ENCODE measurements around the gene FOXF1. TPM values are rescaled to one million over a fixed set of nuclear protein-coding genes. Genes with fewer than 3 reads are reported as not detected.
A peak's percentile ranks its signal among the peaks of the same experiment; 100 is the strongest.

The FOXF1 gene
- total RNA-seq, 2 experiments from 2014 or later: not detected

- no peak overlapping the region for H3K27ac Mint-ChIP-seq
- no peaks in the 10 kb centered on the region for H3K4me1 Mint-ChIP-seq
- H3K27me3 Mint-ChIP-seq: no peaks in the 10 kb centered on the region
- ChIA-PET POLR2A (no interaction called here), CTCF (interaction anchor here (1.0 kb wide), 1 partner anchor 9 kb away, joined by 3 read pairs; no protein-coding TSS in a partner anchor)
- no peaks in the 10 kb centered on the region for H3K9me3 Mint-ChIP-seq
- no peak for DNase-seq
- no peak overlapping the region for H3K4me3 Mint-ChIP-seq
- H3K36me3 Mint-ChIP-seq (ENCODE audit: low read depth): peaks cover 6% of the 10 kb centered on the region
These were observed 21.6 kb downstream of the FOXF1 start for GRCh38 chr16:86531641-86532525.

- H3K27me3 Mint-ChIP-seq: no peaks in the 10 kb centered on the region
- ChIA-PET CTCF (interaction anchor here (1.0 kb wide), 1 partner anchor 9 kb away, joined by 3 read pairs; no protein-coding TSS in a partner anchor), POLR2A (no interaction called here)
- no peak for DNase-seq
- no peak overlapping the region for H3K4me3 Mint-ChIP-seq
- H3K4me1 Mint-ChIP-seq: no peaks in the 10 kb centered on the region
- H3K36me3 Mint-ChIP-seq (ENCODE audit: low read depth): peaks cover 8% of the 10 kb centered on the region
- no peaks in the 10 kb centered on the region for H3K9me3 Mint-ChIP-seq
- no peak overlapping the region for H3K27ac Mint-ChIP-seq
These were observed 22.1 kb downstream of the FOXF1 start for GRCh38 chr16:86532526-86532815.

GRCh38 chr16:86533076-86533475 lies 22.7 kb downstream of the FOXF1 start:
- no peak overlapping the region for H3K27ac Mint-ChIP-seq
- H3K4me3 Mint-ChIP-seq: no peak overlapping the region
- no peak for DNase-seq
- CTCF ChIA-PET: interaction anchor here (1.0 kb wide), 1 partner anchor 8 kb away, joined by 3 read pairs; no protein-coding TSS in a partner anchor
- no peaks in the 10 kb centered on the region for H3K9me3 Mint-ChIP-seq
- no peaks in the 10 kb centered on the region for H3K4me1 Mint-ChIP-seq
- no peaks in the 10 kb centered on the region for H3K27me3 Mint-ChIP-seq
- H3K36me3 Mint-ChIP-seq (ENCODE audit: low read depth): peaks cover 8% of the 10 kb centered on the region
- POLR2A ChIA-PET: no interaction called here

GRCh38 chr16:86533767-86534351 lies 23.5 kb downstream of the FOXF1 start:
- no peaks in the 10 kb centered on the region for H3K9me3 Mint-ChIP-seq
- peaks cover 9% of the 10 kb centered on the region for H3K36me3 Mint-ChIP-seq (ENCODE audit: low read depth)
- no peak overlapping the region for H3K4me3 Mint-ChIP-seq
- H3K27me3 Mint-ChIP-seq: no peaks in the 10 kb centered on the region
- CTCF ChIA-PET: no interaction called here
- H3K4me1 Mint-ChIP-seq: no peaks in the 10 kb centered on the region
- no peak for DNase-seq
- no peak overlapping the region for H3K27ac Mint-ChIP-seq
- POLR2A ChIA-PET: no interaction called here

GRCh38 chr16:86534779-86535615 lies 24.7 kb downstream of the FOXF1 start:
- no peaks in the 10 kb centered on the region for H3K9me3 Mint-ChIP-seq
- H3K36me3 Mint-ChIP-seq (ENCODE audit: low read depth): peaks cover 15% of the 10 kb centered on the region
- H3K4me3 Mint-ChIP-seq: no peak overlapping the region
- H3K4me1 Mint-ChIP-seq: no peaks in the 10 kb centered on the region
- CTCF ChIA-PET: no interaction called here
- POLR2A ChIA-PET: no interaction called here
- no peak for DNase-seq
- H3K27me3 Mint-ChIP-seq: no peaks in the 10 kb centered on the region
- no peak overlapping the region for H3K27ac Mint-ChIP-seq

- CTCF ChIA-PET: no interaction called here
- POLR2A ChIA-PET: no interaction called here
- Mint-ChIP-seq H3K27me3 (no peaks in the 10 kb centered on the region), H3K27ac (no peak overlapping the region), H3K4me3 (no peak overlapping the region), H3K36me3 (ENCODE audit: low read depth) (peaks cover 16% of the 10 kb centered on the region), H3K4me1 (no peaks in the 10 kb centered on the region), H3K9me3 (no peaks in the 10 kb centered on the region)
- no peak for DNase-seq
These were observed 26.3 kb downstream of the FOXF1 start for GRCh38 chr16:86536621-86537020.

GRCh38 chr16:86537486-86537885 lies 27.2 kb downstream of the FOXF1 start:
- Mint-ChIP-seq H3K4me3 (no peak overlapping the region), H3K4me1 (no peaks in the 10 kb centered on the region), H3K27me3 (no peaks in the 10 kb centered on the region), H3K9me3 (no peaks in the 10 kb centered on the region), H3K27ac (no peak overlapping the region), H3K36me3 (ENCODE audit: low read depth) (peaks cover 16% of the 10 kb centered on the region)
- ChIA-PET POLR2A (no interaction called here), CTCF (no interaction called here)
- no peak for DNase-seq

GRCh38 chr16:86538196-86538780 lies 28.0 kb downstream of the FOXF1 start:
- no peak overlapping the region for H3K27ac Mint-ChIP-seq
- no peaks in the 10 kb centered on the region for H3K4me1 Mint-ChIP-seq
- H3K27me3 Mint-ChIP-seq: no peaks in the 10 kb centered on the region
- CTCF ChIA-PET: no interaction called here
- no peak overlapping the region for H3K4me3 Mint-ChIP-seq
- no peaks in the 10 kb centered on the region for H3K9me3 Mint-ChIP-seq
- POLR2A ChIA-PET: no interaction called here
- no peak for DNase-seq
- peaks cover 16% of the 10 kb centered on the region for H3K36me3 Mint-ChIP-seq (ENCODE audit: low read depth)

GRCh38 chr16:86540894-86541293 lies 30.6 kb downstream of the FOXF1 start:
- ChIA-PET POLR2A (no interaction called here), CTCF (interaction anchor here (1.4 kb wide), 1 partner anchor 8 kb away, joined by 3 read pairs; no protein-coding TSS in a partner anchor)
- Mint-ChIP-seq H3K36me3 (ENCODE audit: low read depth) (peaks cover 24% of the 10 kb centered on the region), H3K4me3 (no peak overlapping the region), H3K27me3 (no peaks in the 10 kb centered on the region), H3K27ac (no peak overlapping the region), H3K9me3 (no peaks in the 10 kb centered on the region), H3K4me1 (no peaks in the 10 kb centered on the region)
- no peak for DNase-seq

GRCh38 chr16:86541560-86541959 lies 31.2 kb downstream of the FOXF1 start:
- no peak for DNase-seq
- Mint-ChIP-seq H3K9me3 (no peaks in the 10 kb centered on the region), H3K36me3 (ENCODE audit: low read depth) (peaks cover 20% of the 10 kb centered on the region), H3K27me3 (no peaks in the 10 kb centered on the region), H3K4me1 (no peaks in the 10 kb centered on the region), H3K27ac (no peak overlapping the region), H3K4me3 (no peak overlapping the region)
- CTCF ChIA-PET: interaction anchor here (1.4 to 1.7 kb wide), 2 partner anchors 9 to 24 kb away, joined by 3 read pairs; no protein-coding TSS in a partner anchor
- POLR2A ChIA-PET: no interaction called here

GRCh38 chr16:86542756-86543750 lies 32.7 kb downstream of the FOXF1 start:
- POLR2A ChIA-PET: no interaction called here
- Mint-ChIP-seq H3K27me3 (no peaks in the 10 kb centered on the region), H3K36me3 (ENCODE audit: low read depth) (peaks cover 21% of the 10 kb centered on the region), H3K4me1 (no peaks in the 10 kb centered on the region), H3K4me3 (no peak overlapping the region), H3K27ac (peak overlapping the region; percentile 1), H3K9me3 (no peaks in the 10 kb centered on the region)
- CTCF ChIA-PET: interaction anchor here (1.7 kb wide), 1 partner anchor 25 kb away, joined by 3 read pairs; no protein-coding TSS in a partner anchor
- no peak for DNase-seq

- H3K4me1 Mint-ChIP-seq: peaks cover 3% of the 10 kb centered on the region
- H3K27me3 Mint-ChIP-seq: no peaks in the 10 kb centered on the region
- no peak overlapping the region for H3K4me3 Mint-ChIP-seq
- DNase-seq: no peak
- POLR2A ChIA-PET: no interaction called here
- CTCF ChIA-PET: interaction anchor here (0.9 kb wide), 1 partner anchor 13 kb away, joined by 3 read pairs; no protein-coding TSS in a partner anchor
- no peaks in the 10 kb centered on the region for H3K9me3 Mint-ChIP-seq
- H3K36me3 Mint-ChIP-seq (ENCODE audit: low read depth): peaks cover 12% of the 10 kb centered on the region
- H3K27ac Mint-ChIP-seq: no peak overlapping the region
These were observed 35.2 kb downstream of the FOXF1 start for GRCh38 chr16:86545481-86545880.

All from activated CD4-positive, alpha-beta T cell treated with anti-CD3 and anti-CD28 coated beads, Interleukin-2, amount 10 ng/mL, durations not matched to agents 7 days and 5 days (primary cell).